Right kidney (tissue), 1 donor: Measurements from ENCODE around the gene EWSR1.
"Not testable (repeated sequence)": the region's sequence is repeated elsewhere in the genome, so short reads cannot be mapped to it uniquely, and the experiment has no call there.

ENCODE experiments used
- DNase-seq: peaks from one replicate; pipeline ENCODE4 v3.0.0-alpha.2; 2016

Gene EWSR1

DNA sequence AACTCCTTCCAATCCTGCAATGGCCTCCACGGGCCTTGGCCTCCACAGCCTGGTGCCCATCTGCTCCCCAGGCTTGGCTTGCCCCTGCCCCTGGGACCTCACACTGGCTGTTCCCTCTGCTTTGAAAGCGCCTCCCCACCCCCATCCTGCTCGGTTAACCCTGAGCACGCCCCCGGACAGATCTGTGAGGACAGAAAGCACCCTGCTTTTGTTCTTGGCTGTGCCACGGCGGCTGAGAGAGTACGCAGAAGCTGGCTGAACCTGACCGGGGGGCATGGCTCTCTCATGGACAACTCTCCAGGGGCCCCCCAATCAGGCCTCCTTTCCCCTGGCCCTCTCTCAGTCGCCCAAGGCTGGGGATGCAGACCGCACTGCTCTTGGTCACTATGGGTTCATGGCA lies 67.6 kb downstream of the EWSR1 start:
- no peak for DNase-seq

DNA sequence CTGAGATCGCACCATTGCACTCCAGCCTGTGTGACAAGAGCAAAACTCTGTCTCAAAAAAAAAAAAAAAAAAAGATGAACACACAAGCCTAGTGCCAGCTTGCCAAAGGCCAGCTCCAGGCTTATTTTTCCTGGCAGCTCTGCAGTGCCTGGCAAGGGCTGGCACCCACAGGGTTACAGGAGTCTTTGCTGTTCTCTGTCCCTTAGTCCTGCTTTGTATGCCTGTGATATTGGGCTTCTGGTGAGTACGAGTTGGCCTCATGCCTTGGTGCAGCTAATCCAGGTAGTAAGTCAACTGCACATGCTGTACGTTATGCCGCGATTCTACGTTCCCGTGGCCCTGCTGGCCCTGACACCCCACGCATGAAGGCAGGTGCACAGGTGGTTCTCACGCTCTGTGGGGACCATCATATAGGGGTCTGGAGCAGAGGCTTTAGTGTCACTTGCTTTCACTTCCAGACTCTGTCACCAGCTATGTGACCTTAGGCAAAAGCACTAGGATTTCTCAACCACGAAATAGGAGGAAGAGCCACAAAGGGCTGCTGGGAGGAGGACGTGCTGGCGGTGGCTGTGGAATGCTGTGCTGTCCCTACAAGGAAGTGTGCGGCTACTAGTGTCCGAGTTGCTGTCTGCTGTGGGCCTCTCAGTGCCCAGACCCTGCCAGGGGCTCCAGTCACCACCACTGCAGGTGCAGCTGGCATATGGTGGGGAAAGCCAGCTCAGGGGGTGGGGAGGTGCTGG lies 68.9 kb downstream of the EWSR1 start:
- DNase-seq: no peak

DNA sequence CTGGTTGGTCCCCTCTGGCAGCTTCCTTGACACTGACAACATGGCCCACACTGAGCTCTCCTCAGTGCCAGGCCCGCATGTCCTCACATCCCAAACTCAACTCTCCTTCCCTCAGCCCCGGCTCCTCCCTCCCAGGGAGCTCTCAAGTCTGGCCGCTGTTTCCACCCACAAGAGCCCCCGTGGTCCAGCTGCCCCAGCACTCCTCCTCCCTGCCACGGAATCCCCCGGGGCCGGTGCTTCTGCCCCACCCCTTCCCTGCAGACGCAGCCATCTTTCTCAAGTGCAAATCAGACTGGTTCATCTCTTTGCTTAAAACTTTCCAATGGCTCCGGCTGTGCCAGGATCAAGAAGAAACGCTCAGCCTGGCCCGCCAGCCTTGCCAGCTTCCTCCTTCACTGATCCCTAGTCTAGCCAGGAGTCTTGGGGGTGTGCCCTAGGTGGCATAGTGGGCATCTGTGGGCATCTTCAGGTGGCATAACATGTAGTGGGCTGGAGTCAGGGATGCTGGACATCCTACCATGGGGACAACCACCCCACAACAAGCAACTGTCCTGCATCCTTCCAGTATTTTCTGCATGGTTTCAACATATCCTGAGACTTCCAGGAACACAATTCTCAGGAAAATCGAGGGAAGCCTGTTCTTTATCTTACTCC lies 69.7 kb downstream of the EWSR1 start:
- DNase-seq: no peak

DNA sequence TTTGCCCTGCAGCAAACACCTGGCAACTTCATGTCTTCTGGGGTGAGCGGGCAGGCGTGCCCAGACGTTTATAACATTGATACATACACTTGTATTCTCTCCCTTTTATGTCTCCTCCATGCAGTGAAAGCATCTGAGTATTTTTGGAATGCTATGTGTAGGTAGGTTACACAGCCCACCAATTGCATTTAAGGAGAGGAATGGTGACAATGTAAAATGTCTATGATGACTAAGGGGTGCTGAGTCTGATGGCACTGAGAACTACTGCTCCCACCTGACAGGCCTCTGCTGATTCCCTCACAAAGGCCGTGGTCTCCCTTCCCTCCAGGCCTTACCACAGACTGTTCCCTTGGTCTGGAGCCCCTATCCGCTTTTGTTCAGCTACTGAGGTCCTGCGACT lies 70.3 kb downstream of the EWSR1 start:
- no peak for DNase-seq

DNA sequence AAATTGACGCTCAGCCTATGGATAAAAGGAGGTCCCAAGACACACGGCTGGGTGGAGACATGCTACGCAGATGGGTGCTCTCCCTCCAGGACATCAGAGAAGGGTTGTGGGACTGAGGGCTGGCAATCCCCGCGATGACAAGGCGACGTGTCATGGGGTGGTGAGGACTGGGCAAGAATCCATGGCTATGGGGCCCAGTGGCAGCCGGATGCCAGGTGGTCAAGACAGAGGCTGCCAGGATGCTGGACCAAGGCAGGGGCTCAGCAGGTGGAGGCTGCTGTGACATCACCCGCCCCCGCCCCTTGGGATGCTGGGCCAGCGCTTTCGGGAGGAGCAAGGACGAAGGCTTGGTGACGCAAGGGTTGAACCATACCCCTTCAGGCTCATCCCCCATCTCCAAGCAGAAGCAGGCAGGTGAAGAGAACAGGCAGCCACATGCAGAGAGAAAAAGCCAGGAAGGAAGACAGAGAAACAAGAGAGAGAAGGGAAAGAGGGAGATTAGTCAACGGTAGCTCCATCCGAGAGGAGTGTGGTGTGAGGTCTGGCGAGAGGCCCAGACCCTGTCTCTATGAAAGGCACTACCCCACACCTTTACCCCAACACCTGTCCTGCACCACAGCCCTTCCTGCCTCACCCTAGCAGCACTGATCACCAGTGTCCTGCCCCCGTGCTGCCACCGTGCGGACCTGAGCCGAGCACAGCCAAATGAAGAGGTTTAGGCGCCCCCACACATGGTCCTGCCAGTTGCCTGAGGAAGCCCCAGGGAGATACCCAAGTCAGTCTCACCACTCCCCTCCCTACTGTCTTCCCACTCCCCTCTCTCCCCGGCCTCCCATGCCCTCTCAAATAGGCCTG lies 71.5 kb downstream of the EWSR1 start:
- DNase-seq: no peak

DNA sequence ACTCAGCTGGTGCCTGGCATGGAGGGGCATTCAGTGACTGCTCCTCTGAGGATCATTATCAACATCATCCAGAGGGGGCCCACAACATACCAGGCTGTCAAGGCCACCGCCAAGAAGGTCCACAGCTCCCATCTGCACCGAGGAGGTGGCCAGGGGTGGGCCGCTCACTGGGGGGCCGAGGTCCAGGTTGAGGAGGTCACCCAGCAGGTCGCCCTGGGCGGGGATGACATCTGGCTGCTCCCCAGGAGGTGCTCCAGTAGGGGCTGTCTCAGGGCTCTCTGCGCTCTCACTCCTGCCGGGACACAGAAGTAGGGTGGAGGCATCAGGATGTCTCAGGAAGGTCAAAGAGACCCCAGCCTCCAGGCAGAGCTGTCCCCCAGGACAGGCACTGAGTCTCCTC lies 72.5 kb downstream of the EWSR1 start:
- no peak for DNase-seq

DNA sequence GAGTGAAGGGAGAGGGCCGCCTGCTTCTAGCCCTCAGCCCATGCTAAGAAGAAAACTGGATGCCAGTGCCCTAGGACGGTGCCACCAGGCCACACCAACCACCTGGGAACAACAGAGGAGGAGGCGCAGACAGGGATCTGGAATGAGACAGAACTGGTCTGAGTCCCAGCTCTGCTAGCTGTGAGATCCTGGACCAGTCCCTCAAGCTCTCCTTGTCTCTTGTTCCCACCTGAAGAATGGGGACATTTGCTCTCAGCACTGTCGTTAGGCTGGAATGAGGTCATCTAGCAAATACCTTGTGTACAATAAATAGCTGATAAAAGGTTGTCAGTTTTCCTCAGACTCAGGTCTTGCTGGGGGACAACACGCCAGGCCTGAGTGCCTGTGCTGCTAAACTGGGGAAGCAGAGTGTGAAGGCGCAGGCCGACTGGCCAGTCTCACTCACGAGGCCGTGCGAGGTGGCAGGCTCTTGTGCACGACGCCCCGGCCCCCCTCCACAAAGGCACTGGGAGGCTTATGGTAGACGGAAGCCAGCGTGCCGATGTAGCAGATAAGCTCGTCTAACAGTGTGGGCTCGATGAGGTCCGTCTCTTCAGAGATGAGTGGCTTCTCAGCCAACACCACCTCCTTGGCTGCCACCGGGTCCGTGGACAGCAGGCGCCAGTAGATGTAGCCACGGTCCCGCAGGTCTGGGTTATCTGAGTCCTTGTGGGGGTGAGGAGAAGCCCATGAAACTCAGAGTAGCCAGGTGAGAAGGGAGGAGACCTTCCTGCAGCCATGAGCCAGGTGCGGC lies 73.2 kb downstream of the EWSR1 start:
- no peak for DNase-seq

DNA sequence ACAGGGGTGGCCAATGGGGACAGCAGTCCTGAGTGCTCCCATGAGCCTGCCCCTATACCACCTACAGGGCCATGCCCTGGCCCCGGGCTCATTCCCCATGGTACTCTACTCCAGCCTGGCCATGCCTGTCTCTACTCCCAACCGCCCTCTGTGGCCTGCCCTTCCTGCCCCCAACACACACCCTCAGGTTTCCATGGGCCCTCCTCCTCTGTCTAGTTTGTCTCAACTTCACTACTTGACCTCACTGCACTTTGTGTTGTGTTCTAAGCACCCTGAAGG lies 73.7 kb downstream of the EWSR1 start:
- DNase-seq: no peak

DNA sequence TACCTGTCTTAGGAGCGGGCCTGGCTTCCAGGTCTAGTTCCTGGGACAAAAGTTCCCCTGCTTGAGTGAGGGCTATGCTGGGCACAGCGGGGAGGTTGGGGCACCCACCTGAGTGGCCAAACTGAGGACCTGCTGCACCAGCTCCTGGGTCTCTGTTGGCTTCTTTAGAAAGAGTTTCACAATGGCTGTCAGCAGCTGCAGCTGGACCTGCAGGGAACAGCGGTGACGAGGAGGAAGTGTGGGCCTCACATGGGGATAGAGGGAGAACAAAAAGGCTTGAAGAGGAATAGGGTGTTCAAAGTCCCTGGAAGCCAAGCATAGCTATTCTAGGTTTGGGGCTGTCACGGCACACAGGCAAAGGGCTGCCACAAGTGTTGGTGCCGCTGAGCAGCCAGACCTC lies 74.1 kb downstream of the EWSR1 start:
- DNase-seq: no peak

DNA sequence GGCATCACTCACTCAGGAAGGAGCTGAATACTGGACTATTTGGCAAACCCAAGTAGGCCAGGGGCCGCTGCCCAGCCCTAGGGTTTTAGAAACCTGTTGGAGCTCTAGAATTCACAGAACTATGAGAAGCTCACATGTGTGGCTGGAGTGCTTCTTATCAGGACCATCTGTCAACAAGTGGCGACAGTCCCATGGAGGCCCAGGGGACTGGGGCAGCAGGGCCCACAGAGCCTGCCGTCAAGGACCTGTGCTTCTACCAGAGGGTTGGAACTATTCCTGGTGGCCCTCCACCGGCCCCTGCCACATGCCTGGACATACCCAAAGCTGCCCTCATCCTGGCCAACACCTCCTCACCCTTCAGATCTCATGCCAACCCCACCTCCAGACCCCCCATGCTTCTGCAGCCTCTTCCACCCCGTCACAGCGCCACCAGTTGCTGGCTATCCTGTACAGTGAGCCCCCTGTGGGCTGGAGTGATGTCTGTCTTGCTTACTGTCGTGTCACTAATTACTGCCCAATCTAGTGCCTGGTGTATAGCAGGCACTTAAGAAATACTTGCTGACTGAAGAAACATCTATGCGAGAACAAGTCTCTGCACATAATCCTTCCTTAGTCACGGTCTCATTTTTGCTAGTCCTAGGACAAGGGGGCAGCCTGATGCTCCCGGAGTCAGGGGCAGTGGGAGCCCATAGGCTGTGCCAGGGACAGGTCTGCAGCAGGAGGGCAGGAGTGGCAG lies 74.7 kb downstream of the EWSR1 start:
- DNase-seq: no peak

DNA sequence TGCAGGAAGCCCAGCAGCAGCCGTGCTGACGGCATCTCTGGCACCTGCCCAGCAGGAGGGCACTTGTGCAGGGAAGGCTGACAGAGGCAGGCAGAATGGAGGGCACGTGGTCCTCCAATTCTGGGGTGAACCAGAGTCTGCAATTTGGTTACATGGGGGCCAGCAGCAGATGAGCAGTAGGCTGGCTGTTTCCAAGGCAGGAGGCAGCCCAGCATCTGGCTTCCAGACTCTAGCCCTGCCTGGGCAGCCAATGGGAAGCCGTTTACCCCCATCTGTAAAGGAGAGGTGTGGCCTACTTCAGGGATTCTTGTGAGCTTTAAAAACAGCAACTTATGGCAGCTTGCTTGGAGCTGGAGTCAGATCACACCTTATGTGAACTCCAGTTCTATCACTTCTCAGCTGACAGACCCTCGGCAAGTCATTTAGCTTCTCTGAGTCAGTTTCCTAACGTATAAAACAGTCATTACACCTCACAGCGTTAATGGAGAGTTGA lies 75.3 kb downstream of the EWSR1 start:
- DNase-seq: no peak

DNA sequence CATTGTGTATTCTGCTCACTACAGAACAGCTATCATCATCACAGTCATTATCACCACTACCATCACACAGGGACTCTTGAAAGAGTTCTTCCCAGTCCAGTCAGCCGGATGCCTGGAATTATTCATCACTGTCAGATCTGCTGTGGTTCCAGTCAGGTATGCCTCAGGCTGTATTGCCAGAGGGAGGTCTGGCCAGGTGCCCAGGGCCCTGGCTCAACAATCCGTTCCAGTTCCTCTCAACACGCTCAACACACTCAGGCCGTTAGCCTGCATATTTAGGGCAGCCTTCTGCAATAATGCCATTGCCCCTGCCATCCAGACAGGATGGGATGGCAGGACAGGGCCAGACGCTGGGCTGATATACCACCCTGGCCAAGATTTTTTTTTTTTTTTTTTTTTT lies 76.1 kb downstream of the EWSR1 start:
- no peak for DNase-seq

DNA sequence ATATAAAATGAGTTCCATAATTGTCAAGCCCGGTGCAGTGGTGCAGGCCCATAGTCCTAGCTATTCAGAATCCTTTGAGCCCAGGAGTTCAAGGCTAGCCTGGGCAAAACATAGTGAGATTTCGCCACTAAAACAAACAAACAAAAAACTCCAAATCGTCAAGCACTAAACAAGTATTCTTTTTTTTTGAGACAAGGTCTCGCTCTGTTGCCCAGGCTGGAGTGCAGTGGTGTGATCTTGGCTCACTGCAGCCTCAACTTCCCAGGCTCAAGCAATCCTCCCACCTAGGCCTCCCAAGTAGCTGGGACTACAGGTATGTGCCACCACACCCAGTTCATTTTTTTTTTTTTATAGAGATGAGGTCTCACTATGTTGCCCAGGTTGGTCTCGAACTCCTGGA lies 76.8 kb downstream of the EWSR1 start:
- not testable (repeated sequence) for DNase-seq

DNA sequence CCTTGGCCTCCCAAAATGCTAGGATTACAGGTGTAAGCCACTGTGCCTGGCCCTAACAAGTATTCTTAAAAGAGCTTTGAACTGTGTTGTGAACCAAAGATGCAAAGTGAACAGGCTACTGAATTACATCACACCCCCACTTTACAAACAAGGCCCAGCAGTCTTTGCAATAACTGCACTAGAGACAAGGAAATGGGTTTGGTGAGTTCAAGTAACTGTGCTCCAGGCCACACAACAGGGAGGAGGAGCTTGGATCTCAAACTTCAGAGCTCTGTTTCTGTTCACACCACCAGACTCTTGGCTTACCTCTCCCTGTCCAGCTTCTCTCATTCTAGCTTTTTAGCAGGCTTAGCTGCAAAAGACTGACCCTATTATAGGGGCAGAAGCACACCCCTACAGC lies 77.9 kb downstream of the EWSR1 start:
- no peak for DNase-seq

DNA sequence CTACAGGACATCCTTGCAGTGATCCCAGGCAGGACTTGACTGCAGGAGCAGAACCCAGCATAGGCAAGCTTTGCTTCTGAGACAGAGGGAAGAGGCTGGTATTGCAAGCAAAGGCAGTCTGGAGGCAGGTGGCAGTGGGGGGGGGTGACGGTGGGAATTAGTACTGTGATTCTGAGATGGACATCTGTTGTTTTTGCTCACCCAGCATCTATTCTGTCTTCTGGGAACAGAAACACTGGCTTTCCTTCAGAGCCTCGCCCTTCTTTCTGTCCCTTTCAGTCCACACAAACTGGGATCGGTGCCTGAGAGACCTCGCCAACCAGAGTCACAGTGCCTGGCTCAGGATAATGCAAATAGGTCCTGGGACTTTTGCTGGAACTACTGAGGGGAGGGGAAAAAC lies 78.6 kb downstream of the EWSR1 start:
- no peak for DNase-seq

DNA sequence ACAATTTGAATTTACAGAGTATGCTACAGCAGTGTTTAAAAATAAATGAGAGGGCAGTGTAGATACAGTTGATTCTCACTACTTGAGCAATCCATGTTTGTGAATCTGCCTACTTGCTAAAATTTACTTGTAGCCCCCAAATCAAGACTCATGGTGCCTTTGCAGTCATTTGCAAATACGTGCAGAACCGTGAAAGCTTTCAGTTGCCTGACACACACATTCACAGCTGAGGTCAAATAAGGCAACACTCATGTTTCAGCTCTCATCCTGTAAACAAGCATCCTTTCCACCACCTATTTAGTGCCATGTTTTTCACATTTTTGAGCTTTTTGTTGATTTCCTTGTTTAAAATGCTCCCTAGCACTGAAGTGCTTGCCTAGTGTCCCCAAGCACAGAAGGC lies 80.0 kb downstream of the EWSR1 start:
- no peak for DNase-seq

DNA sequence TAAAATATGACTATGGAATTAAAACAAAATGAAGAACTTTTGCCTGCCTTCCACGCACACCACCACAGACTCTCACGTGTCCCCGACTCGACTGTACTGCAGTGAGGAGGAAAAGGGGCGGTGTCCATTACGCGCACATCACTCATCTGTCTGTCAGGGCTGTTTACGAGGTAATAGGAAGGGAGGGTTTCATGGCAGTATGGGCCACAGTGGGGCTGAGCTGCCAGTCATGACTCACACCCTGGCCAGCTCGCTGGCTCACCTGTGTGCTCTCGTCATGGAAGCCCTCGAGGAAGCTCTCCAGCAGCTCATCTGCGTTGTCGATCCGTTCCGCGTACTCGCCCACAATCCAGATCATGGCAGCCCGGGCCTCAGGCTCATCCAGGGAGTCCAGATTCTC lies 80.9 kb downstream of the EWSR1 start:
- DNase-seq: no peak
